AG04450 (cell line): ENCODE results near the gene PCED1B. TPM values are rescaled to one million over a fixed set of nuclear protein-coding genes. Genes with fewer than 3 reads are reported as not detected.

Source experiments
- CTCF ChIA-PET: fragments of 300-600, 350-600 bp; formaldehyde crosslinking; extraction: SDS; loops from one replicate; lab custom pipeline; 2022; ENCODE audit warnings: antibody characterized with exemption, inconsistent platforms; lab: Charles Lee
- POLR2A ChIA-PET: fragments of 350-600 bp; formaldehyde crosslinking; extraction: SDS; loops from one replicate; lab custom pipeline; 2021; ENCODE audit warnings: antibody characterized with exemption, inconsistent platforms; lab: Yijun Ruan, JAX
- DNase-seq: peaks from one replicate; pipeline ENCODE4 v3.0.0-alpha.2; 2011; ENCODE audit warnings: low read depth, low spot score
- H3K27ac ChIP-seq: one replicate; pipeline ENCODE4 v1.5.1; 2012; ENCODE audit warnings: low read depth, low read length, control low read depth
- H3K27me3 ChIP-seq: one replicate; pipeline ENCODE4 v1.6.0; 2012; ENCODE audit warnings: low read length; ENCODE audit not compliant: control insufficient read depth, insufficient read depth
- H3K4me3 ChIP-seq: 2 replicates; pipeline ENCODE4 v1.5.1; 2011; ENCODE audit warnings: mild to moderate bottlenecking, low read depth, low read length, control low read depth
- H3K9me3 ChIP-seq: 2 replicates; pipeline ENCODE4 v1.5.1; 2012; ENCODE audit warnings: low read length; ENCODE audit not compliant: control insufficient read depth, insufficient read depth
- polyA plus RNA-seq: library from polyadenylated mRNA; depleted of rRNA; stranded (reverse); fragments of >200 nt; gene quantifications from 2 replicates; pipeline ENCODE4 v1.2.3, GENCODE V29; 2011
- TF ChIP-seq, protein P1 (sequence below): IDR thresholded peaks from 2 replicates; pipeline ENCODE4 v1.5.1; 2011; ENCODE audit warnings: low read depth, low read length, control low read depth, inconsistent platforms

The PCED1B gene
- polyA plus RNA-seq, 1 experiment, result 0.88 TPM

DNA sequence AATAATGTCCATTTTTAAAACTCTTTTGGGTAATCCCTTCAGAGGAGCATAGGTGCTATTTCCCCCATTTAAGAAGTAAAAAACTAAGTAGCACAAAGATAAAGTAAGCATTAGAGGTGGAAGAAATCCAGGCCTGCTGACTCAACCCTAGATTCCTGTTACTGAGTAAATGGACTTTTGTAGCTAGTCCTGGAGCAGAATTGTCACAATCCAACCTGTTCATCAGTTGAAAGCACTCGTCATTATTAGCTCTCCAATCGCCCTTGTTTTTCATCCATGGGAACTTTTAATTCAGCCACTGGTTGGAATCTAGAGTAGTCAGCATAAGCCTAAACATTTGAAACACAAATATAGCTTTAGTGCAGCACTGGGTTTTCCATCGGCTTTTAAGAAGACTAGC is 139.8 kb downstream of the PCED1B start:
- ChIA-PET CTCF (no interaction called here), POLR2A (interaction anchor here (0.6 to 0.7 kb wide), 2 partner anchors 82 to 315 kb away, joined by 3 to 15 read pairs; no protein-coding TSS in a partner anchor)
- no peak for DNase-seq
- Histone ChIP-seq H3K9me3 (no peaks in the 10 kb centered on the region), H3K4me3 (no peak overlapping the region), H3K27me3 (no peaks in the 10 kb centered on the region), H3K27ac (no peak overlapping the region)
- TF ChIP-seq, protein P1, sequence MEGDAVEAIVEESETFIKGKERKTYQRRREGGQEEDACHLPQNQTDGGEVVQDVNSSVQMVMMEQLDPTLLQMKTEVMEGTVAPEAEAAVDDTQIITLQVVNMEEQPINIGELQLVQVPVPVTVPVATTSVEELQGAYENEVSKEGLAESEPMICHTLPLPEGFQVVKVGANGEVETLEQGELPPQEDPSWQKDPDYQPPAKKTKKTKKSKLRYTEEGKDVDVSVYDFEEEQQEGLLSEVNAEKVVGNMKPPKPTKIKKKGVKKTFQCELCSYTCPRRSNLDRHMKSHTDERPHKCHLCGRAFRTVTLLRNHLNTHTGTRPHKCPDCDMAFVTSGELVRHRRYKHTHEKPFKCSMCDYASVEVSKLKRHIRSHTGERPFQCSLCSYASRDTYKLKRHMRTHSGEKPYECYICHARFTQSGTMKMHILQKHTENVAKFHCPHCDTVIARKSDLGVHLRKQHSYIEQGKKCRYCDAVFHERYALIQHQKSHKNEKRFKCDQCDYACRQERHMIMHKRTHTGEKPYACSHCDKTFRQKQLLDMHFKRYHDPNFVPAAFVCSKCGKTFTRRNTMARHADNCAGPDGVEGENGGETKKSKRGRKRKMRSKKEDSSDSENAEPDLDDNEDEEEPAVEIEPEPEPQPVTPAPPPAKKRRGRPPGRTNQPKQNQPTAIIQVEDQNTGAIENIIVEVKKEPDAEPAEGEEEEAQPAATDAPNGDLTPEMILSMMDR, result no peak

DNA sequence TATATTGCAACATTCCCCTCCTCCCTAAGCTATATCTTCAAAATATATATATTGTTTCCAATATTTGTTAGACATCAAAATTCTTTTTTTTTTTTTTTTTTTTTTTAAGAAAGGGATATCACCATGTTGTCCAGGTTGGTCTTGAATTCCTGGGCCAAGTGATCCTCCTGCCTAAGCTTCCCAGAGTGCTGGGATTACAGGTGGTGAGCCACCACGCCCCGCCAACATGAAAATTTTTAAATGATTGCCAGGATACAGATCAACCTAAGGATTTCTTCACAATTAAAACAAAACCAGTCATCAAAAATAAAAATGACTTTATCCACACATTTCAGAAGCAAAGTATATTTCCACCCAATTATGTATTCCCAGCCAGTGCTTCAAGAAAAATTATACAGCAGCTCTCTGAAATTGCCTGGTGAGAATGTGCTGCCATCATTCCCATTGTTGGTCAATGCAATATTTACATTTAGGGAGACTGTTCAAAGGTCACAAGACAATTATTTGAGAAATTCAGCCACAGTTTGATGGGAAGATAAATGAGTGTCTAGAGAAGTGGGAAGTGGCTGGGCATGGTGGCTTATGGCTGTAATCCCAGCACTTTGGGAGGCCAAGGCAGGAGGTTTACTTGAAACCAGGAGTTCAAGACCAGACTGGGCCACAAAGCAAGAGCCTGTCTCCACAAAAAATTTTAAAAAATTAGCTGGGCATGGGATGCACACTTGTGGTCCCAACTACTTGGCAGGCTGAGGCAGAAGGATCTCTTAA is 142.0 kb downstream of the PCED1B start:
- CTCF ChIA-PET, result no interaction called here
- POLR2A ChIA-PET, result no interaction called here

DNA sequence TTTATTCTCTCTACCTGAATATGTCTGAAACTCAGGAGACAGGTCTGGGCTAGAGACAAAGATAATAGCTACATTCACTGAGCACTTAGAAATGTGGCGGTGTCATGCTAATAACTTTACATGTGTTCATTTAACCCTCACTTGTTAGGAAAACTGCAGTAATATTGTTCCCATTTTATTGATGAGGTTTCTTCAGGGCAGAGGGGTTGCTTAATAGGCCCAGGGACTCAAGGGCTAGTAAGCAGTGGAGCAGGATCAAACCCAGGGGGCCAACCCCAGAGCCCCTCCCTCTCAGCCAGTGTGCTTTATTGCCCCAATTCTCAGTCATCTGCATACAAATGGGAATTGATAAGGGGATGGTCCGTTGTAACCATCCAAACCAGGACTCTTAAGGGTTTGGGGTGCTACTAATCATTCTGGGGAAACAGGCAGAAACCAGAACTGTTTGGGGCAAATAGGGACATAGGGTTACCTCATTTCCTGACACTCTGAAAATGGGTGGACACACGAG is 143.2 kb downstream of the PCED1B start:
- POLR2A ChIA-PET, result no interaction called here

More for the DNA sequence above, 142.0 kb downstream of the PCED1B start:
- Histone ChIP-seq H3K27ac (no peak overlapping the region), H3K4me3 (no peak overlapping the region), H3K27me3 (no peaks in the 10 kb centered on the region), H3K9me3 (no peaks in the 10 kb centered on the region)
- no peak for DNase-seq
- TF ChIP-seq, protein P1, result no peak

DNA sequence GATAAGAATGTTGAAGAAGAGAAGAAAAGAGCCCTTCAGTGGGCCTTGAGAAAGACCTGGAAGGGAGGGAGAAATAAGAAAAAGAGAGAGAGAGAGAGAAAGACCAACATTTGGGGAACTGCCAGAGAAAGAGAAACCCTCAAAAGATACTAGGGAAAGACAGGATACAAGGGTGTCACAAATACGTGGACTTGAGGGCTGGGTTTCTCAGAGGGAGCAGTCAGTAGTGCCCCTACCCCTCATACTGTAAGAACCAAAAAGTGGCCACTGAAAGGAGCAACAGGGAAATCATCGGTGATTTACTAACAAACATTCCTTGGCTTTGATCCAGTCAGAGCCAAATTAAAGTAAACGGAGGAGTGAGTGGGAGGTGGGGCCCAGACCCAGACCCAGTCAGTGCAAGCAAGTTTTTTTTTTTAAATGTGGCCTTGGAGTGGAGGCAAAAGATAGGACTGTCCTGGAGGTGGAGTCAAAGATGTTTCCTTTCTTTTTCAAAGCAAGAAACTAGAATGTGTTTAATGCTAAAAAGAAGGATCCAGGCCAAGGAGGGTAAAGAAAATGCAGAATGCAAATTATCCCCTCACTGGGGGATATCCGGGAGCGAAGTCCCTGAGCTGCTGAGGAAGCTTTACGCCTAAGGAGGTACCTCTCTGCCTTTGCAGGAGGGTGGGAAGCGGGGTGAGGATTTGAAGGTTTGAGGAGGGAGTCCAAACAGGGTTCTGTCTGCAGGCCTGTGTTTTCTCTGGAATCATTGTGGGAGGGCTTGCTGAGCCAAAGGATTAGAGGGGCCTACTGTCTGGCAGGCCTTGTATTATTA is 143.8 kb downstream of the PCED1B start:
- no peaks in the 10 kb centered on the region for H3K27me3 ChIP-seq
- TF ChIP-seq, protein P1, result no peak
- ChIA-PET CTCF (no interaction called here), POLR2A (no interaction called here)
- DNase-seq, result no peak
- H3K27ac ChIP-seq, result peak overlapping the region; percentile 24
- H3K9me3 ChIP-seq, result no peaks in the 10 kb centered on the region
- no peak overlapping the region for H3K4me3 ChIP-seq

More for the DNA sequence above, 143.2 kb downstream of the PCED1B start:
- Histone ChIP-seq H3K9me3 (no peaks in the 10 kb centered on the region), H3K4me3 (no peak overlapping the region), H3K27me3 (no peaks in the 10 kb centered on the region), H3K27ac (peak overlapping the region; percentile 11)
- DNase-seq, result no peak
- TF ChIP-seq, protein P1, result no peak
- CTCF ChIA-PET, result no interaction called here
